NOMO-1 treated with DMSO at 0.1 percent for 48 hours (cell line): ENCODE results near the gene TAS1R1.

ENCODE experiments used
- DNase-seq: peaks from one replicate; lab custom pipeline; 2025; ENCODE audit not compliant: unreplicated experiment; lab: John Stamatoyannopoulos, UW

TAS1R1 gene

DNA sequence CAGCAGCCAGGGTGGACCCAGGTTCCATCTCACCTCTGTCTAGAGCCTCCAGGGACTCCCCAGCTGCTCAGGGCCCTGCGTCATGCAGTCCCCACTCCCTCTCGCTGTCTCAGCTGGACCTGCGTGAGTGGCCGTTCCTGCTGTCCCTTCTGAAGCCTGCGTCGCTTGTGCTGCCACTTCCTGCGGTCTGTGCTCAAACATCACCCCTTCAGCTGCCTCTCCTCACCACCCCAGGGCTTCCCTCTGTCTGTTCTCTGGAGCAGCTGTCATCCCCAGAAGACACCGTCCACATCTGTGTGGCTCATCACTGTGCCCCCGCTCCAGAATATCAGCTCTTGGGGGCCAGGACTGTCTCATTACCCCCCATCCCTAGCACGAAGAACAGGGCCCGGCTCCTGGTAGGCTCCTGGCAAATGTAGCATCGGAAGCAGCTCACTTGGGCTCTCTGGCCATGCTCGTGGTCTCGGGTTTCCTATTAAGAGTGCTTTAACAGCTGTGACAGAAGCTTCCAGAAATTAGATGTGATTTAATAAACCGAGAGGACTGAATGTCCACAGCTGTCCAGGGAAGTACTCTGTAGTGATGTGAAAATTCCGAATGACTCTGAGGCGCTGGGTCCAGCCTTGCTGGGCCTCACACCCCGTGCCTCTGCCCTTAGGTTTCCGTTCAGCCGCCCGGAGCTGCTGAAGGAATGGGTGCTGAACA, 72.9 kb downstream of the TAS1R1 start:
- DNase-seq: no peak

- no peak for DNase-seq
Observed at GRCh38 chr1:6628971-6629479, 73.9 kb downstream of the TAS1R1 start.
